Thyroid gland (tissue), 4 donors: ENCODE results near the gene SALL4. TPM values are rescaled to one million over a fixed set of nuclear protein-coding genes. Genes with fewer than 3 reads are reported as not detected.
"Not testable (repeated sequence)": the region's sequence is repeated elsewhere in the genome, so short reads cannot be mapped to it uniquely, and the experiment has no call there.

Source experiments
- DNase-seq, 2 donors: peaks; one replicate each; pipeline ENCODE4 v3.0.0-alpha.2; 2019
- H3K27ac ChIP-seq, 3 donors: fragments of 200-600 bp; sonication (generic); 1 replicate in 2 of 3; 2 replicates in 1 of 3; pipeline ENCODE4 v1.5.1; 2016 to 2019; ENCODE audit warnings: mild to moderate bottlenecking in 1 of 3, moderate library complexity in 1 of 3
- H3K27me3 ChIP-seq: fragments of 200-600 bp; sonication (generic); one replicate; pipeline ENCODE4 v1.5.1; 2019
- H3K36me3 ChIP-seq, 2 donors: fragments of 200-600 bp; sonication (generic); one replicate each; pipeline ENCODE4 v1.5.1; 2016 to 2019
- H3K4me1 ChIP-seq, 2 donors: fragments of 200-600 bp; sonication (generic); one replicate each; pipeline ENCODE4 v1.5.1; 2017 to 2019
- H3K4me3 ChIP-seq, 3 donors: fragments of 200-600 bp; sonication (generic); replicated peaks in 1 of 3; 1 replicate in 2 of 3; 2 replicates in 1 of 3; pipeline ENCODE4 v1.5.1; 2016; ENCODE audit warnings: mild to moderate bottlenecking in 1 of 3
- H3K9me3 ChIP-seq: fragments of 200-600 bp; sonication (generic); one replicate; pipeline ENCODE4 v1.5.1; 2017
- CTCF ChIP-seq, 6 experiments: fragments of 200-600 bp in 3 of 6; fragments of 450-650 bp in 3 of 6; sonication (generic) in 3 of 6; IDR thresholded peaks; one replicate each; pipeline ENCODE4 v1.5.1; 2016 to 2019; ENCODE audit warnings: antibody characterized with exemption in 6 of 6, mild to moderate bottlenecking in 2 of 6, inconsistent platforms in 1 of 6, moderate library complexity in 1 of 6
- POLR2A ChIP-seq, 2 donors: fragments of 450-650 bp; IDR thresholded peaks; one replicate each; pipeline ENCODE4 v1.6.1; 2017; ENCODE audit warnings: antibody characterized with exemption in 2 of 2, mild to moderate bottlenecking in 2 of 2, moderate library complexity in 1 of 2
- WGBS, 2 donors: methylation state at CpG; one replicate each; pipeline ENCODE4 v1.1.5; 2017; 5-methylcytosine and 5-hydroxymethylcytosine counted together
- intact Hi-C: fragments of 100-400 bp; cut with DNase I; formaldehyde crosslinking; loops from one replicate; pipeline ENCODE4 v1.15.1; 2023
- total RNA-seq, 4 donors: library from RNA; depleted of rRNA; stranded (reverse); fragments of >200 nt; gene quantifications; one replicate each; pipeline ENCODE4 v1.2.3, GENCODE V29; 2016

The SALL4 gene
- total RNA-seq, 4 donors from 2014 or later: 3.1 to 13.6 (median 6.7) TPM

- 92 to 96% methylated on average over 15 of the region's 15 CpGs for WGBS, 2 donors
- H3K27ac ChIP-seq: no peak overlapping the region
- DNase-seq: no peak
- no peaks in the 10 kb centered on the region for H3K27me3 ChIP-seq
- no peaks in the 10 kb centered on the region for H3K9me3 ChIP-seq
- intact Hi-C loops: no loop called here
- TF ChIP-seq POLR2A (IDR thresholded peaks at IDR 0.05): no peak
- no peak for TF ChIP-seq CTCF (IDR thresholded peaks at IDR 0.05)
- H3K4me3 ChIP-seq: no peak overlapping the region
- no peaks in the 10 kb centered on the region for H3K4me1 ChIP-seq
- no peaks in the 10 kb centered on the region for H3K36me3 ChIP-seq
Measured at GRCh38 chr20:51784299-51784698, 18.0 kb downstream of the SALL4 start.

- not testable (repeated sequence) for DNase-seq
- 80 to 97% methylated on average over 4 of the region's 4 CpGs for WGBS, 2 donors
Measured at GRCh38 chr20:51778229-51778759, 24.0 kb downstream of the SALL4 start.

GRCh38 chr20:51775241-51775640 is 27.1 kb downstream of the SALL4 start:
- Histone ChIP-seq H3K4me1 (no peaks in the 10 kb centered on the region), H3K36me3 (no peaks in the 10 kb centered on the region), H3K27ac (no peak overlapping the region), H3K9me3 (no peaks in the 10 kb centered on the region), H3K4me3 (no peak overlapping the region), H3K27me3 (no peaks in the 10 kb centered on the region)
- TF ChIP-seq POLR2A (IDR thresholded peaks at IDR 0.05): no peak
- TF ChIP-seq CTCF (IDR thresholded peaks at IDR 0.05): no peak
- 83 to 93% methylated on average over 1 of the region's 1 CpG for WGBS, 2 donors
- intact Hi-C loops: no loop called here
- no peak for DNase-seq

More at GRCh38 chr20:51778229-51778759, 24.0 kb downstream of the SALL4 start:
- H3K27me3 ChIP-seq, H3K4me3 ChIP-seq, H3K4me1 ChIP-seq, H3K27ac ChIP-seq, intact Hi-C loops, H3K36me3 ChIP-seq, H3K9me3 ChIP-seq: not testable (repeated sequence)

GRCh38 chr20:51772236-51772635 is 30.1 kb downstream of the SALL4 start:
- Histone ChIP-seq H3K4me3 (no peak overlapping the region), H3K27me3 (no peaks in the 10 kb centered on the region), H3K36me3 (no peaks in the 10 kb centered on the region), H3K9me3 (no peaks in the 10 kb centered on the region), H3K27ac (no peak overlapping the region), H3K4me1 (no peaks in the 10 kb centered on the region)
- intact Hi-C loops: no loop called here
- WGBS, 2 donors: 88 to 96% methylated on average over 4 of the region's 4 CpGs
- DNase-seq: no peak
- TF ChIP-seq CTCF (IDR thresholded peaks at IDR 0.05) (no peak), POLR2A (IDR thresholded peaks at IDR 0.05) (no peak)

- Histone ChIP-seq H3K4me1 (peaks cover 0 to 4% of the 10 kb centered on the region in 2 donors), H3K27me3 (no peaks in the 10 kb centered on the region), H3K36me3 (no peaks in the 10 kb centered on the region), H3K27ac (no peak overlapping the region), H3K4me3 (no peak overlapping the region), H3K9me3 (no peaks in the 10 kb centered on the region)
- TF ChIP-seq CTCF (IDR thresholded peaks at IDR 0.05) (no peak), POLR2A (IDR thresholded peaks at IDR 0.05) (no peak)
- DNase-seq: no peak
- WGBS, 2 donors: 90 to 94% methylated on average over 9 of the region's 9 CpGs
- intact Hi-C loops: no loop called here
Measured at GRCh38 chr20:51769976-51770615, 32.2 kb downstream of the SALL4 start.
